PFSK-1 (cell line): ENCODE data around the gene ZNF831.

Source experiments
- FOXP2 ChIP-seq: optimal IDR thresholded peaks from 2 replicates; pipeline ENCODE3; 2011; ENCODE audit warnings: borderline replicate concordance, control low read depth, inconsistent platforms; ENCODE audit not compliant: insufficient read depth; ENCODE audit errors: extremely low read length, extremely low read depth
- POLR2AphosphoS5 ChIP-seq: IDR thresholded peaks from 2 replicates; pipeline ENCODE4 v1.6.1; 2012; ENCODE audit warnings: low read depth, mild to moderate bottlenecking, control low read depth, low read length, moderate library complexity
- SIN3A ChIP-seq: IDR thresholded peaks from 2 replicates; pipeline ENCODE4 v1.6.1; 2012; ENCODE audit warnings: mild to moderate bottlenecking, low read length, moderate library complexity, borderline replicate concordance; ENCODE audit not compliant: insufficient read depth
- TAF1 ChIP-seq: IDR thresholded peaks from 2 replicates; pipeline ENCODE4 v1.6.1; 2012; ENCODE audit warnings: low read length, control low read depth, borderline replicate concordance; ENCODE audit not compliant: insufficient read depth
- TF ChIP-seq, protein P1 (sequence below), 2 experiments: IDR thresholded peaks; 2 replicates each; pipeline versions ENCODE4 v1.6.1 to v1.8.0; 2011 to 2012; ENCODE audit warnings: low read depth in 2 of 2, low read length in 2 of 2, control low read depth in 1 of 2, inconsistent platforms in 1 of 2, mild to moderate bottlenecking in 1 of 2, moderate library complexity in 1 of 2; ENCODE audit not compliant: insufficient read depth in 1 of 2

ZNF831 gene

DNA sequence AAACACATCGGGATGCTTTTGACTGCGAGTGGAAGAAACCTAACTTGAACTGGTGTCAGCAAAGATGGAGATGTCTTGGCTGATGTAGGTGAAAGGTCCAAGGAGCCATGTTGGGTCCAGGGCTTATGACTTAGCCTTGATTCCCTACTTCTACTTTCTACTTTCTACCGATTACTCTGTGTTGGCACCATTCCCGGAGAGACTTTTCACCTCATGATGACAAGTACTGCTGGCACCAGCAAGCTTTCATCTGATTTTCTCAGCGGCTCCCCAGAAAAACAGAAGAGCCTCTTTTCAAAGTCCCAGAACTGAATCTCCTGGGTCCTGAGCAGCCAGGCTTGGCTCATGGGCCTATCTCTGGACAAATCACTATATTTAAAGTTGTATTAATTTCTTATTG lies 131.9 kb downstream of the ZNF831 start:
- TF ChIP-seq, protein P1, sequence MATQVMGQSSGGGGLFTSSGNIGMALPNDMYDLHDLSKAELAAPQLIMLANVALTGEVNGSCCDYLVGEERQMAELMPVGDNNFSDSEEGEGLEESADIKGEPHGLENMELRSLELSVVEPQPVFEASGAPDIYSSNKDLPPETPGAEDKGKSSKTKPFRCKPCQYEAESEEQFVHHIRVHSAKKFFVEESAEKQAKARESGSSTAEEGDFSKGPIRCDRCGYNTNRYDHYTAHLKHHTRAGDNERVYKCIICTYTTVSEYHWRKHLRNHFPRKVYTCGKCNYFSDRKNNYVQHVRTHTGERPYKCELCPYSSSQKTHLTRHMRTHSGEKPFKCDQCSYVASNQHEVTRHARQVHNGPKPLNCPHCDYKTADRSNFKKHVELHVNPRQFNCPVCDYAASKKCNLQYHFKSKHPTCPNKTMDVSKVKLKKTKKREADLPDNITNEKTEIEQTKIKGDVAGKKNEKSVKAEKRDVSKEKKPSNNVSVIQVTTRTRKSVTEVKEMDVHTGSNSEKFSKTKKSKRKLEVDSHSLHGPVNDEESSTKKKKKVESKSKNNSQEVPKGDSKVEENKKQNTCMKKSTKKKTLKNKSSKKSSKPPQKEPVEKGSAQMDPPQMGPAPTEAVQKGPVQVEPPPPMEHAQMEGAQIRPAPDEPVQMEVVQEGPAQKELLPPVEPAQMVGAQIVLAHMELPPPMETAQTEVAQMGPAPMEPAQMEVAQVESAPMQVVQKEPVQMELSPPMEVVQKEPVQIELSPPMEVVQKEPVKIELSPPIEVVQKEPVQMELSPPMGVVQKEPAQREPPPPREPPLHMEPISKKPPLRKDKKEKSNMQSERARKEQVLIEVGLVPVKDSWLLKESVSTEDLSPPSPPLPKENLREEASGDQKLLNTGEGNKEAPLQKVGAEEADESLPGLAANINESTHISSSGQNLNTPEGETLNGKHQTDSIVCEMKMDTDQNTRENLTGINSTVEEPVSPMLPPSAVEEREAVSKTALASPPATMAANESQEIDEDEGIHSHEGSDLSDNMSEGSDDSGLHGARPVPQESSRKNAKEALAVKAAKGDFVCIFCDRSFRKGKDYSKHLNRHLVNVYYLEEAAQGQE (IDR thresholded peaks at IDR 0.05; ENCODE audit: insufficient read depth in 1 of 2, low read depth in 2 of 2, low read length in 2 of 2) = no peak
- TF ChIP-seq POLR2AphosphoS5 = no peak
- no peak for TF ChIP-seq TAF1
- TF ChIP-seq SIN3A = no peak

DNA sequence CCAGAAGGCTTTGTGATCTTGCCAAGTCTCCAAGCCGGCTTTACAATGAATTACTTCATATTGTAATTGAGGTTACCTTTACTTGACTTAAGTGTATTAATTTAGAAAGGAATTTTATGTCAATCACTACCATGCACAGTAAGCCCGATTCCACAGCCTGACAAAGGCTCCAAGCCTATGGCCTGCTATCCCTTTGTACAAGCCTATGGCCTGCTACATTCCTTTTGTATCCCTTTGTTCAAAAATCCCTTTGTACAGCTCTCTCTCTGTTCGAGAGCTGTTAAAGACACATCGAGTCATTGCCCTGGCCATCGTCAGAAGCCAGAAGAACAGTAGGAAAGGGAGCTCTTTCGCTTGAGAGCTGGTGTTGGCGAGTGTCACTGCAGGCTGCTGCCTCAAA lies 134.1 kb downstream of the ZNF831 start:
- no peak for TF ChIP-seq FOXP2
- TF ChIP-seq, protein P1 (IDR thresholded peaks at IDR 0.05; ENCODE audit: insufficient read depth in 1 of 2, low read depth in 2 of 2, low read length in 2 of 2) = no peak
- TF ChIP-seq TAF1 = no peak
- TF ChIP-seq SIN3A = no peak
- no peak for TF ChIP-seq POLR2AphosphoS5

DNA sequence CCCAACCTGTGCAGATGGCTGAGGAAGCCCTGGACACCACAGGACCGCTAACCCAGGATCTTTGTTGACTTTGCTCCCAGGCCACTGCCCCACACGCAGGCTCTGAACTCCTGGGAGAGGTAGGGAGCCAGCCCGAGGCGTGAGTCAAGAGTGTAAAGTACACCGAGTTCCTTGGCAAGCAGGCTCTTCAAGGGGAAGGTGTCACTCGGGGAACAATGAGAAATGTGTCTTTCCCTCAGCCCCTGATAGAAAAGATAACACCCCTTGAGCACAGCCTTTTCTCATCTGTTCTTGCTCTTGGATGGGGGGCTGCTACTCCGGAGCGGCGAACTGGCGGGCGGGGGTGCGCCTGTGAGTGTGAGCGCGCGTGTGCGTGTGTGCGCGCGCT lies 136.3 kb downstream of the ZNF831 start:
- TF ChIP-seq FOXP2 = no peak
- TF ChIP-seq TAF1 = no peak

DNA sequence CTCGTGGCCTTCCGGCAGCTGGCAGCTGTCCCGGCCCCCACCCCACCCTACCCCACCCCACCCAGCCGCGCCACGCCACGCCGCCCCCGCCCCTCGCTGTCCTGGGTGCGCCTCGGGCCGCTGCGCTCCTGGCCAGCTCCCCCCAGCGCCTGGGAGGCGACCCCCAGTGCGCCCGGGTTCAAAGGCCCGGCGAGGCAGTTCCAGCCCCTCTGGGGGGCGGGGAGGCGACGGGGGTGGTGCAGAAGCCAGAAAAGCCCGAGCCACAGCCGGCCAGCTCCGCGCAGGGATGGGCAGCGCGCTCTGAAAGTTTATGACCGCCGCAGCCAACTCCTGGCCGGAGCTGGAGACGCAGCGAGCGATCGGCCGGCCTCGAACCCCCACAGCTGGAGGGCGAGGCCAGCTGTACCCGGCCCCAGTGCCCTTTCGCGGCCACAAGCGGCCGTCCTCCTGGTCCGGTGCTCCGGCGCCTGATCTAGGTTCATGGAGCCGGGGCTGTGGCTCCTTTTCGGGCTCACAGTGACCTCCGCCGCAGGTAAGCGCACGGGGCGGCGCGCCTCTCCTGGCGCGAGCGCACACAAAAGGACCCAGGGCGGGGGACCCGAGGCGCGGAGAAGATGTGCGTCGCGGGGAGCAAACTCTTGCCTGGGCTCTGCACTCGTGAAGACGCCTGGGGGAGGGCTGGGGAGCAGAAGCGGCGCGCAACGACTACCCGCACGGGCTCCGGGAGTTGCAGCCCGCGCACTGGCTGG lies 136.9 kb downstream of the ZNF831 start, which contains the start of gene EDN3:
Gene EDN3 (plus strand): TSS at position 279 of the 749 bp plus-strand sequence. CDS start 202 bp downstream, at position 481.
- TF ChIP-seq POLR2AphosphoS5 = no peak
- TF ChIP-seq TAF1 = no peak
- no peak for TF ChIP-seq FOXP2
- no peak for TF ChIP-seq SIN3A
- TF ChIP-seq, protein P1 (IDR thresholded peaks at IDR 0.05; ENCODE audit: insufficient read depth in 1 of 2, low read depth in 2 of 2, low read length in 2 of 2) = no peak

DNA sequence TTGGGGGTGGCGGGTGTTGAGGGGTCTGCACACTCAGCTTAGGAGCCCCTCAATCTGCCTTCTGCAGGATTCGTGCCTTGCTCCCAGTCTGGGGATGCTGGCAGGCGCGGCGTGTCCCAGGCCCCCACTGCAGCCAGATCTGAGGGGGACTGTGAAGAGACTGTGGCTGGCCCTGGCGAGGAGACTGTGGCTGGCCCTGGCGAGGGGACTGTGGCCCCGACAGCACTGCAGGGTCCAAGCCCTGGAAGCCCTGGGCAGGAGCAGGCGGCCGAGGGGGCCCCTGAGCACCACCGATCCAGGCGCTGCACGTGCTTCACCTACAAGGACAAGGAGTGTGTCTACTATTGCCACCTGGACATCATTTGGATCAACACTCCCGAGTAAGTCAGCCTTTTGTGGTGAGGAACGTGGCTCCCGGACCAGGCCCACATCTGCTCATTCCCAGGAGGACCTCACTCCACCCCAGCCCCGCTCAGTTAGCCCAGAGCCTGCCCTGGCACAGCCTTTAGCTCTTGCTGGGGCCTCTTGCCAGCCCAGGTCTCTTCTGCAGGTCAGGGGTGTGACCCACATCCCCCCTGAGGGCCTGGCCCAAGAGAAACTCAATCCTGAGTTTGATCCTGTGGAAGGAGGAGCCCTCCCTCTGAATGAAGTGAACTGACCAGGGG lies 137.9 kb downstream of the ZNF831 start:
- TF ChIP-seq SIN3A (no peak), TAF1 (no peak), POLR2AphosphoS5 (no peak), FOXP2 (no peak)
- TF ChIP-seq, protein P1 (IDR thresholded peaks at IDR 0.05; ENCODE audit: insufficient read depth in 1 of 2, low read depth in 2 of 2, low read length in 2 of 2) = no peak
